HepG2 (cell line): ENCODE results near the gene KIF21B.

ENCODE experiments used
- POLR2A ChIP-seq, 2 experiments: IDR thresholded peaks; 2 replicates each; pipeline ENCODE4 v1.6.1; 2011; ENCODE audit warnings: low read depth in 2 of 2, low read length in 2 of 2, mild to moderate bottlenecking in 1 of 2, moderate library complexity in 1 of 2; ENCODE audit not compliant: insufficient read depth in 1 of 2
- POLR2AphosphoS5 ChIP-seq: IDR thresholded peaks from 2 replicates; pipeline ENCODE4 v1.6.1; 2012; ENCODE audit warnings: low read depth, low read length
- RERE ChIP-seq: IDR thresholded peaks from 2 replicates; pipeline ENCODE4 v1.6.1; 2016; ENCODE audit warnings: low read depth, missing genetic modification reagents, missing compliant biosample characterization
- ZNF558 ChIP-seq: sonication (generic); formaldehyde crosslinking; IDR thresholded peaks from 2 replicates; pipeline ENCODE4 v1.9.0; 2022; ENCODE audit warnings: mild to moderate bottlenecking, missing genetic modification reagents, borderline replicate concordance

DNA sequence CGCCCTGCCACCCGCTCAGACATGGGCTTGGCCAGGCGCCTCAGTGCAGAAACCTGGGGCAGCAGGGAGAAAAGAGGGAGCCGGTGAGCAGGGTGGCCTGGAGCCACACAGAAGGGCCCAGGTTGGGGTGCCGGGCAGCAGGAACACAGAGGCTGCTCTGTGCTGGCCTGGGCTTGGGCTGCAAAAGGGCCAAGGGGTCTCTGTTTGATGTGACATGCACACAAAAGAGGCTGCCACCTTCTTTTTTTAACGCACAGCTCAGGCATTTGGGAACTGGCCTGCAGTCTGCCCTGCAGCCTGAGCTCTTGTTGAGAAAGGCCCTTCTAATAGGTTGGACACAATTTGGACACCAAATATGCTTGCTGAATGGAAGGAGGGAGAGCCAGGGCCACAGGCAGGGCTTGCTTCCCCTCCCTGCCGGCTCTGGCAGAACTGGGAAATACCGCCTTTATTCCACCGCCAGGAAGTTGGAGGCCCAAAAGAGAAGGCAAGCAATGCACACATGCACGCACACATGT lies 32.4 kb downstream of the KIF21B start:
- no peak for TF ChIP-seq RERE (CRISPR knock-in tag)
- TF ChIP-seq POLR2AphosphoS5 = no peak
- no peak for TF ChIP-seq POLR2A (IDR thresholded peaks at IDR 0.05; ENCODE audit: insufficient read depth in 1 of 2, low read depth in 2 of 2, low read length in 2 of 2)
- TF ChIP-seq ZNF558 (CRISPR knock-in tag) = no peak
